Measurements from ENCODE around the gene PCDH10. TPM values are rescaled to one million over a fixed set of nuclear protein-coding genes. Genes with fewer than 3 reads are reported as not detected.

PCDH10 gene, protein sequence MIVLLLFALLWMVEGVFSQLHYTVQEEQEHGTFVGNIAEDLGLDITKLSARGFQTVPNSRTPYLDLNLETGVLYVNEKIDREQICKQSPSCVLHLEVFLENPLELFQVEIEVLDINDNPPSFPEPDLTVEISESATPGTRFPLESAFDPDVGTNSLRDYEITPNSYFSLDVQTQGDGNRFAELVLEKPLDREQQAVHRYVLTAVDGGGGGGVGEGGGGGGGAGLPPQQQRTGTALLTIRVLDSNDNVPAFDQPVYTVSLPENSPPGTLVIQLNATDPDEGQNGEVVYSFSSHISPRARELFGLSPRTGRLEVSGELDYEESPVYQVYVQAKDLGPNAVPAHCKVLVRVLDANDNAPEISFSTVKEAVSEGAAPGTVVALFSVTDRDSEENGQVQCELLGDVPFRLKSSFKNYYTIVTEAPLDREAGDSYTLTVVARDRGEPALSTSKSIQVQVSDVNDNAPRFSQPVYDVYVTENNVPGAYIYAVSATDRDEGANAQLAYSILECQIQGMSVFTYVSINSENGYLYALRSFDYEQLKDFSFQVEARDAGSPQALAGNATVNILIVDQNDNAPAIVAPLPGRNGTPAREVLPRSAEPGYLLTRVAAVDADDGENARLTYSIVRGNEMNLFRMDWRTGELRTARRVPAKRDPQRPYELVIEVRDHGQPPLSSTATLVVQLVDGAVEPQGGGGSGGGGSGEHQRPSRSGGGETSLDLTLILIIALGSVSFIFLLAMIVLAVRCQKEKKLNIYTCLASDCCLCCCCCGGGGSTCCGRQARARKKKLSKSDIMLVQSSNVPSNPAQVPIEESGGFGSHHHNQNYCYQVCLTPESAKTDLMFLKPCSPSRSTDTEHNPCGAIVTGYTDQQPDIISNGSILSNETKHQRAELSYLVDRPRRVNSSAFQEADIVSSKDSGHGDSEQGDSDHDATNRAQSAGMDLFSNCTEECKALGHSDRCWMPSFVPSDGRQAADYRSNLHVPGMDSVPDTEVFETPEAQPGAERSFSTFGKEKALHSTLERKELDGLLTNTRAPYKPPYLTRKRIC
- total RNA-seq, result 0.25 and 0.33 TPM in 2 replicates

DNA sequence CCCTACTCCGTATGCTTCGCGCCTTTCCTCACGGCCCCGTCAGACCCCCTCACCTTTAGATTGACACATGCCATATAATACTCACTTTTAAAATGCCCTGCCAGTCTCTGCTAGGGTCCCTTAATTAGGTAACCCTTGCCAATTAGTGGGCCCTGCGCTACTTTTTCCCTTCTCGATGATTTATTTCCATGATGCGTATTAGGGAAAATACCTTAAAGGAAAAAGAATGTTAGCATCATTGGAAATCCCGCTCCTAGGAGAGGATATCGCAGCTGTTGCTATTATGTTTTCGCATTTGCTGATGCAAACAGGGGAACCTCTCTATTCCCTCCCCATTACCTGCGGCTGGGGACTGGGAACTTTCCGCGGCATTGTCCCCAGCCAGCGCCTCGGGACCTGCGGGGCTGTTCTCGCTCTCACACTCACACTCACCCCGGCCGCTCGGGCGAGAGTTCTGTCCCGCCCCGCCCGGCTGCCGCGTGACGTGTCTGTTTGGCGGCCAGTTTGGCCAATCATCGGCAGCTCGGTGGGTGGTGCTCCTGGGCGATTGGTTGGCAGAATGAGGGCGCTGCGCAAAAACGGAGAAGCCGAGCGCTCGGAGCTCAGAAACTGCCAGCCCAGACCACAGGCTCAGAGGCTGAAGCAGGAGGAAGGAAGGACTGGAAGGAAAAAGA, at the start of gene PCDH10:
Gene PCDH10 (plus strand): TSS at position 605 of the 674 bp plus-strand sequence. CDS start 847 bp downstream, outside the sequence.

Data from mammary microvascular endothelial cell (primary cell).